GM12891 (cell line): Measurements from ENCODE around the gene PIP5K1B.

Source experiments
- POLR2A ChIP-seq: IDR thresholded peaks from 2 replicates; pipeline ENCODE4 v1.6.1; 2011; ENCODE audit warnings: low read depth, low read length, control low read depth
- POLR2AphosphoS5 ChIP-seq: IDR thresholded peaks from 2 replicates; pipeline ENCODE4 v1.6.1; 2011; ENCODE audit warnings: low read depth, low read length, control low read depth
- SPI1 ChIP-seq: IDR thresholded peaks from 2 replicates; pipeline ENCODE4 v1.6.1; 2011; ENCODE audit warnings: low read depth, low read length, control low read depth

DNA sequence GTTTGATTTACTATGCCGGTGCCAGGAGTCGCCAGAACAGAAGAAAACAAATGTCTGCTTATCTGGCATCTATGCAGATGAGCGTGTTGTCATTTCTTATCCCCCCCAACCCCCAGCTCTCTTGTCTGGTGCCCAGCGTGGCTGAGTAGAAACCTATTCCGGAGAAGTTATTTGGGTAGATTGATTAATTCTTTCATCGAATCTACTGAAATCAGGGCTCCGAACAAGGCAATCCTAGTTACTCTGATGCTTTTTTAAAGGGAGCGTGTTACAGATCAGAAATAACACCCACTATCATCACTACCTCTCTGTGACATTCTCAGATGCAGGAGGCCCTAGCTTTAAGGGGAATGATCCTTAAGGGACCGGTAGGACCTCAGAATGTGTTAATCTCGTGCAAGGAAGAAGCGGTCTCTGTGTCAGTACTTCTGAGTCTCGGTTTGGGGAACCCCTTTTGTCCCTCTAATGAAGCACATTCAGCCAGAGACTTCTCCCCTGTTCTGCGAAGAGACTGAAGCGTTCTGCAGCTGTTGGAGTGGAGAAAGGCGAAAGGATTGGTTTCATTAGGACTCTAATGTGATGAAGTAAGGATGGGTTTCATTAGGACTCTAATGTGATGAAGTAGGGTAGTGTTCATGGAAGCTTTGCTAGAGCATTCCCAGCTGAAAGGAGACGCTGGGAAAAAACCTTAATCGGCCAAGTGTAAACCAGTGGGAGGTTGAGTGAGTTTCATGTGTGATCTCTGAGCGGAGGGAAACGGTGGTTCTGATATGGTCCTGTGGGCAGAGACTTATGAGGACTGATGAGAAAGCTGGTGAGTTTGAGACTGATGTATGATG, 1.5 kb downstream of the PIP5K1B start:
- TF ChIP-seq POLR2A: peak; percentile 79
- no peak; the same call in 1 of the 2 replicates for TF ChIP-seq SPI1
- peak; percentile 77; the same call in 1 of the 2 replicates for TF ChIP-seq POLR2AphosphoS5
